H1 (cell line): ENCODE measurements around the gene ZBTB49. TPM values are rescaled to one million over a fixed set of nuclear protein-coding genes. Genes with fewer than 3 reads are reported as not detected.

Experiments used
- CTCF ChIA-PET: fragments of 300-600 bp; sonication (Branson Sonifier 250); formaldehyde crosslinking; loops from one replicate; lab custom pipeline; 2021; ENCODE audit not compliant: partially characterized antibody; lab: Charles Lee
- POLR2A ChIA-PET: fragments of 300-600 bp; sonication (Branson Sonifier 250); formaldehyde crosslinking; loops from one replicate; lab custom pipeline; 2021; ENCODE audit warnings: inconsistent platforms; ENCODE audit not compliant: partially characterized antibody; lab: Charles Lee
- DNase-seq, 2 experiments: peaks; one replicate each; pipeline versions ENCODE4 v3.0.0 to v3.0.0-alpha.2; 2010 to 2022; ENCODE audit warnings: low spot score in 2 of 2, low read depth in 1 of 2, mixed read lengths in 1 of 2
- FAIRE-seq: peaks from 2 replicates; lab custom pipeline; 2011; peaks lifted over from hg19 to GRCh38; lab: Jason Lieb, UNC
- H2AFZ ChIP-seq: 2 replicates; pipeline ENCODE4 v1.8.1; 2012; ENCODE audit warnings: low read length, inconsistent platforms
- H2AK5ac ChIP-seq: 2 replicates; pipeline ENCODE4 v1.6.1; 2013; ENCODE audit warnings: low read depth, low read length
- H2BK120ac ChIP-seq: replicated peaks from 2 replicates; pipeline ENCODE3; 2013; ENCODE audit warnings: low read depth, low read length, inconsistent platforms
- H2BK12ac ChIP-seq: 2 replicates; pipeline ENCODE4 v1.6.1; 2013; ENCODE audit warnings: low read depth, low read length
- H2BK15ac ChIP-seq: 2 replicates; pipeline ENCODE4 v1.6.1; 2013; ENCODE audit warnings: low read length
- H2BK20ac ChIP-seq: 2 replicates; pipeline ENCODE4 v1.6.1; 2013; ENCODE audit warnings: low read length
- H2BK5ac ChIP-seq: 2 replicates; pipeline ENCODE4 v1.6.1; 2013; ENCODE audit warnings: low read depth, low read length
- H3K14ac ChIP-seq: 2 replicates; pipeline ENCODE4 v1.6.1; 2013; ENCODE audit warnings: inconsistent platforms; ENCODE audit not compliant: insufficient read length
- H3K18ac ChIP-seq: 2 replicates; pipeline ENCODE4 v1.6.1; 2013; ENCODE audit warnings: low read length; ENCODE audit errors: extremely low read depth
- H3K23ac ChIP-seq: 2 replicates; pipeline ENCODE4 v1.6.1; 2013; ENCODE audit warnings: inconsistent platforms; ENCODE audit not compliant: insufficient read length
- H3K23me2 ChIP-seq: 2 replicates; pipeline ENCODE4 v1.6.1; 2013; ENCODE audit warnings: low read depth, low read length
- H3K27ac ChIP-seq: 2 replicates; pipeline ENCODE4 v1.6.1; 2011; ENCODE audit warnings: low read depth, low read length, inconsistent platforms
- H3K27me3 ChIP-seq, 4 experiments: replicated peaks in 1 of 4; 1 replicate in 1 of 4; 2 replicates in 3 of 4; pipeline versions ENCODE4 v1.6.1 to v1.8.1; 2011 to 2013; ENCODE audit warnings: low read length in 3 of 4, mild to moderate bottlenecking in 3 of 4, inconsistent platforms in 2 of 4, mixed read lengths in 2 of 4, moderate library complexity in 1 of 4; ENCODE audit not compliant: control insufficient read depth in 3 of 4, insufficient read depth in 3 of 4; ENCODE audit errors: extremely low read depth in 1 of 4
- H3K36me3 ChIP-seq, 4 experiments: 2 replicates each; pipeline versions ENCODE4 v1.6.1 to v1.8.1; 2011 to 2013; ENCODE audit warnings: mild to moderate bottlenecking in 4 of 4, low read length in 3 of 4, moderate library complexity in 2 of 4, control low read depth in 1 of 4, inconsistent platforms in 1 of 4; ENCODE audit not compliant: insufficient read depth in 4 of 4, control insufficient read depth in 2 of 4
- H3K4ac ChIP-seq: replicated peaks from 2 replicates; pipeline ENCODE3; 2013; ENCODE audit warnings: low read length, low read depth, mixed read lengths, inconsistent platforms; ENCODE audit not compliant: insufficient read length
- H3K4me1 ChIP-seq, 4 experiments: replicated peaks in 1 of 4; 1 replicate in 1 of 4; 2 replicates in 3 of 4; pipeline versions ENCODE4 v1.6.1 to v1.8.1; 2011 to 2013; ENCODE audit warnings: low read length in 3 of 4, inconsistent platforms in 2 of 4, mixed read lengths in 1 of 4; ENCODE audit not compliant: insufficient read depth in 4 of 4, control insufficient read depth in 3 of 4
- H3K4me2 ChIP-seq, 2 experiments: 2 replicates each; pipeline versions ENCODE4 v1.6.1 to v1.8.1; 2011 to 2013; ENCODE audit warnings: low read depth in 2 of 2, low read length in 2 of 2, control low read depth in 1 of 2, inconsistent platforms in 1 of 2, mild to moderate bottlenecking in 1 of 2; ENCODE audit not compliant: insufficient read depth in 1 of 2
- H3K4me3 ChIP-seq, 4 experiments: fragments of 200-600, 300-600 bp in 1 of 4; sonication (generic), shearing (Covaris generic), sonication (Bioruptor Twin) in 1 of 4; 2 replicates each; pipeline versions ENCODE4 v1.5.1 to v1.8.1; 2011 to 2016; ENCODE audit warnings: low read length in 4 of 4, low read depth in 3 of 4, control low read depth in 2 of 4, inconsistent platforms in 2 of 4, mild to moderate bottlenecking in 2 of 4, mixed read lengths in 1 of 4, moderate library complexity in 1 of 4; ENCODE audit not compliant: insufficient read depth in 2 of 4; ENCODE audit errors: extremely low read depth in 1 of 4
- H3K56ac ChIP-seq: replicated peaks from 2 replicates; pipeline ENCODE3; 2013; ENCODE audit warnings: low read depth, mild to moderate bottlenecking, mixed read lengths, low read length, inconsistent platforms; ENCODE audit not compliant: insufficient read length
- H3K79me1 ChIP-seq: 2 replicates; pipeline ENCODE4 v1.6.1; 2013; ENCODE audit warnings: low read depth, low read length, control low read depth
- H3K79me2 ChIP-seq, 2 experiments: 2 replicates each; pipeline versions ENCODE4 v1.6.1 to v1.8.1; 2012 to 2013; ENCODE audit warnings: low read length in 2 of 2, mild to moderate bottlenecking in 2 of 2, inconsistent platforms in 1 of 2; ENCODE audit not compliant: insufficient read depth in 2 of 2, control insufficient read depth in 1 of 2
- H3K9ac ChIP-seq, 4 experiments: replicated peaks in 1 of 4; 1 replicate in 1 of 4; 2 replicates in 3 of 4; pipeline versions ENCODE4 v1.6.1 to v1.8.1; 2011 to 2013; ENCODE audit warnings: low read depth in 3 of 4, low read length in 3 of 4, control low read depth in 2 of 4, mild to moderate bottlenecking in 2 of 4, moderate library complexity in 2 of 4, inconsistent platforms in 1 of 4; ENCODE audit errors: extremely low read depth in 1 of 4
- H3K9me3 ChIP-seq, 2 experiments: 2 replicates each; pipeline versions ENCODE4 v1.6.1 to v1.8.1; 2012 to 2013; ENCODE audit warnings: mild to moderate bottlenecking in 2 of 2, moderate library complexity in 2 of 2, control low read depth in 1 of 2, inconsistent platforms in 1 of 2, low read depth in 1 of 2, low read length in 1 of 2, mixed read lengths in 1 of 2; ENCODE audit not compliant: insufficient read depth in 2 of 2
- H4K20me1 ChIP-seq, 2 experiments: replicated peaks in 1 of 2; 2 replicates each; pipeline versions ENCODE3 to v1.8.1; 2011 to 2013; ENCODE audit warnings: inconsistent platforms in 2 of 2, low read length in 2 of 2, mild to moderate bottlenecking in 1 of 2; ENCODE audit not compliant: insufficient read depth in 2 of 2, control insufficient read depth in 1 of 2
- H4K5ac ChIP-seq: 2 replicates; pipeline ENCODE4 v1.6.1; 2013; ENCODE audit warnings: low read length, low read depth, mixed read lengths, inconsistent platforms; ENCODE audit not compliant: insufficient read length
- H4K8ac ChIP-seq: 2 replicates; pipeline ENCODE4 v1.8.0; 2013; ENCODE audit warnings: mild to moderate bottlenecking, moderate library complexity, low read length, inconsistent platforms; ENCODE audit not compliant: insufficient read depth; ENCODE audit errors: extremely low read depth
- H4K91ac ChIP-seq: replicated peaks from 2 replicates; pipeline ENCODE3; 2013; ENCODE audit warnings: low read length, mixed read lengths, inconsistent platforms; ENCODE audit not compliant: insufficient read length
- ATF2 ChIP-seq: IDR thresholded peaks from 2 replicates; pipeline ENCODE4 v1.6.1; 2012; ENCODE audit warnings: low read length, inconsistent platforms
- WGBS, 2 experiments: shearing (Covaris generic) in 1 of 2; methylation state at CpG; one replicate each; pipeline versions ENCODE4 v1.1.6 to v1.1.7; 2013 to 2015; ENCODE audit warnings: low lambda C conversion rate in 2 of 2, mixed read lengths in 2 of 2, inconsistent platforms in 1 of 2, low coverage in 1 of 2, missing lambda C conversion rate in 1 of 2; ENCODE audit not compliant: insufficient replicate concordance in 2 of 2, insufficient coverage in 1 of 2, insufficient read length in 1 of 2; ENCODE audit errors: extremely low coverage in 1 of 2, missing lambda C conversion rate in 1 of 2; 5-methylcytosine and 5-hydroxymethylcytosine counted together
- polyA plus RNA-seq, 7 experiments: library from polyadenylated mRNA; depleted of rRNA in 3 of 7; stranded (reverse) in 5 of 7; unstranded in 2 of 7; fragments of >200 nt in 5 of 7; fragments of 200-250 nt in 2 of 7; gene quantifications; 1 replicate in 5 of 7; 2 replicates in 1 of 7; 4 replicates in 1 of 7; pipeline versions ENCODE4 v1.2.1 to v1.2.3, GENCODE V29; 2011 to 2013; ENCODE audit warnings: missing spikeins in 2 of 7, mixed read lengths in 2 of 7
- total RNA-seq: library from RNA; stranded (reverse); fragmentation: NEBNext Ultra II Directional; extraction: Animal tissue kit (Norgen Biotek cat#: 25700); gene quantifications from 2 replicates; pipeline ENCODE4 v1.2.1, GENCODE V29; 2021

Gene ZBTB49
- total and polyA plus RNA-seq, 2 of the 8 experiments (the other 6 are each of a cell fraction or from before 2014, with no cell fraction given), result 4.2 to 6.8 TPM

GRCh38 chr4:4267981-4268380 lies 22.1 kb upstream of the ZBTB49 start:
- no peak overlapping the region for H2AK5ac ChIP-seq
- H2BK20ac ChIP-seq, result no peak overlapping the region
- H3K9me3 ChIP-seq, result no peaks in the 10 kb centered on the region
- H3K18ac ChIP-seq, result no peak overlapping the region
- no peak overlapping the region for H4K5ac ChIP-seq
- no peak overlapping the region for H2BK15ac ChIP-seq
- H3K4me2 ChIP-seq, result no peak overlapping the region
- H3K9ac ChIP-seq, result no peak overlapping the region
- H3K4me1 ChIP-seq, result no peaks in the 10 kb centered on the region
- no peak overlapping the region for H3K4ac ChIP-seq
- no peak for FAIRE-seq
- no peak overlapping the region for H4K91ac ChIP-seq
- H3K56ac ChIP-seq, result no peak overlapping the region
- H2AFZ ChIP-seq, result no peak overlapping the region
- no peak overlapping the region for H4K8ac ChIP-seq
- no peak overlapping the region for H3K27ac ChIP-seq
- WGBS, 2 experiments, result 87% methylated on average over 5 of the region's 5 CpGs; no CpG with 5 or more reads in 1 of the 2 experiments
- H3K79me1 ChIP-seq, result no peaks in the 10 kb centered on the region
- H3K23me2 ChIP-seq, result no peaks in the 10 kb centered on the region
- H2BK12ac ChIP-seq, result no peak overlapping the region
- peaks cover 2% of the 10 kb centered on the region in 2 experiments for H4K20me1 ChIP-seq
- H3K4me3 ChIP-seq, result no peak overlapping the region
- H3K23ac ChIP-seq, result no peak overlapping the region
- H3K27me3 ChIP-seq, result peaks cover 0 to 2% (median 0%) of the 10 kb centered on the region in 4 experiments; a peak in 1 of 7 replicates
- peaks cover 5 to 43% (median 20%) of the 10 kb centered on the region in 4 experiments; a peak in 7 of 8 replicates for H3K36me3 ChIP-seq
- ChIA-PET CTCF (interaction anchor here (0.7 to 0.9 kb wide), 2 partner anchors 71 to 139 kb away, joined by 3 read pairs; no protein-coding TSS in a partner anchor), POLR2A (no interaction called here)
- H3K79me2 ChIP-seq, result no peaks in the 10 kb centered on the region
- no peak overlapping the region for H2BK120ac ChIP-seq
- no peak for DNase-seq
- TF ChIP-seq ATF2, result no peak
- H2BK5ac ChIP-seq, result no peak overlapping the region
- no peak overlapping the region for H3K14ac ChIP-seq
